H1 (cell line): Measurements from ENCODE around the gene CYGB. TPM values are rescaled to one million over a fixed set of nuclear protein-coding genes. Genes with fewer than 3 reads are reported as not detected.

Experiments used
- CTCF ChIA-PET: fragments of 300-600 bp; sonication (Branson Sonifier 250); formaldehyde crosslinking; loops from one replicate; lab custom pipeline; 2021; ENCODE audit not compliant: partially characterized antibody; lab: Charles Lee
- POLR2A ChIA-PET: fragments of 300-600 bp; sonication (Branson Sonifier 250); formaldehyde crosslinking; loops from one replicate; lab custom pipeline; 2021; ENCODE audit warnings: inconsistent platforms; ENCODE audit not compliant: partially characterized antibody; lab: Charles Lee
- DNase-seq, 2 experiments: peaks; one replicate each; pipeline versions ENCODE4 v3.0.0 to v3.0.0-alpha.2; 2010 to 2022; ENCODE audit warnings: low spot score in 2 of 2, low read depth in 1 of 2, mixed read lengths in 1 of 2
- FAIRE-seq: peaks from 2 replicates; lab custom pipeline; 2011; peaks lifted over from hg19 to GRCh38; lab: Jason Lieb, UNC
- H2AFZ ChIP-seq: 2 replicates; pipeline ENCODE4 v1.8.1; 2012; ENCODE audit warnings: low read length, inconsistent platforms
- H2AK5ac ChIP-seq: 2 replicates; pipeline ENCODE4 v1.6.1; 2013; ENCODE audit warnings: low read depth, low read length
- H2BK120ac ChIP-seq: replicated peaks from 2 replicates; pipeline ENCODE3; 2013; ENCODE audit warnings: low read depth, low read length, inconsistent platforms
- H2BK12ac ChIP-seq: 2 replicates; pipeline ENCODE4 v1.6.1; 2013; ENCODE audit warnings: low read depth, low read length
- H2BK15ac ChIP-seq: 2 replicates; pipeline ENCODE4 v1.6.1; 2013; ENCODE audit warnings: low read length
- H2BK20ac ChIP-seq: 2 replicates; pipeline ENCODE4 v1.6.1; 2013; ENCODE audit warnings: low read length
- H2BK5ac ChIP-seq: 2 replicates; pipeline ENCODE4 v1.6.1; 2013; ENCODE audit warnings: low read depth, low read length
- H3K14ac ChIP-seq: 2 replicates; pipeline ENCODE4 v1.6.1; 2013; ENCODE audit warnings: inconsistent platforms; ENCODE audit not compliant: insufficient read length
- H3K18ac ChIP-seq: 2 replicates; pipeline ENCODE4 v1.6.1; 2013; ENCODE audit warnings: low read length; ENCODE audit errors: extremely low read depth
- H3K23ac ChIP-seq: 2 replicates; pipeline ENCODE4 v1.6.1; 2013; ENCODE audit warnings: inconsistent platforms; ENCODE audit not compliant: insufficient read length
- H3K23me2 ChIP-seq: 2 replicates; pipeline ENCODE4 v1.6.1; 2013; ENCODE audit warnings: low read depth, low read length
- H3K27ac ChIP-seq: 2 replicates; pipeline ENCODE4 v1.6.1; 2011; ENCODE audit warnings: low read depth, low read length, inconsistent platforms
- H3K27me3 ChIP-seq, 4 experiments: replicated peaks in 1 of 4; 1 replicate in 1 of 4; 2 replicates in 3 of 4; pipeline versions ENCODE4 v1.6.1 to v1.8.1; 2011 to 2013; ENCODE audit warnings: low read length in 3 of 4, mild to moderate bottlenecking in 3 of 4, inconsistent platforms in 2 of 4, mixed read lengths in 2 of 4, moderate library complexity in 1 of 4; ENCODE audit not compliant: control insufficient read depth in 3 of 4, insufficient read depth in 3 of 4; ENCODE audit errors: extremely low read depth in 1 of 4
- H3K36me3 ChIP-seq, 4 experiments: 2 replicates each; pipeline versions ENCODE4 v1.6.1 to v1.8.1; 2011 to 2013; ENCODE audit warnings: mild to moderate bottlenecking in 4 of 4, low read length in 3 of 4, moderate library complexity in 2 of 4, control low read depth in 1 of 4, inconsistent platforms in 1 of 4; ENCODE audit not compliant: insufficient read depth in 4 of 4, control insufficient read depth in 2 of 4
- H3K4ac ChIP-seq: replicated peaks from 2 replicates; pipeline ENCODE3; 2013; ENCODE audit warnings: low read length, low read depth, mixed read lengths, inconsistent platforms; ENCODE audit not compliant: insufficient read length
- H3K4me1 ChIP-seq, 4 experiments: replicated peaks in 1 of 4; 1 replicate in 1 of 4; 2 replicates in 3 of 4; pipeline versions ENCODE4 v1.6.1 to v1.8.1; 2011 to 2013; ENCODE audit warnings: low read length in 3 of 4, inconsistent platforms in 2 of 4, mixed read lengths in 1 of 4; ENCODE audit not compliant: insufficient read depth in 4 of 4, control insufficient read depth in 3 of 4
- H3K4me2 ChIP-seq, 2 experiments: 2 replicates each; pipeline versions ENCODE4 v1.6.1 to v1.8.1; 2011 to 2013; ENCODE audit warnings: low read depth in 2 of 2, low read length in 2 of 2, control low read depth in 1 of 2, inconsistent platforms in 1 of 2, mild to moderate bottlenecking in 1 of 2; ENCODE audit not compliant: insufficient read depth in 1 of 2
- H3K4me3 ChIP-seq, 4 experiments: fragments of 200-600, 300-600 bp in 1 of 4; sonication (generic), shearing (Covaris generic), sonication (Bioruptor Twin) in 1 of 4; 2 replicates each; pipeline versions ENCODE4 v1.5.1 to v1.8.1; 2011 to 2016; ENCODE audit warnings: low read length in 4 of 4, low read depth in 3 of 4, control low read depth in 2 of 4, inconsistent platforms in 2 of 4, mild to moderate bottlenecking in 2 of 4, mixed read lengths in 1 of 4, moderate library complexity in 1 of 4; ENCODE audit not compliant: insufficient read depth in 2 of 4; ENCODE audit errors: extremely low read depth in 1 of 4
- H3K56ac ChIP-seq: replicated peaks from 2 replicates; pipeline ENCODE3; 2013; ENCODE audit warnings: low read depth, mild to moderate bottlenecking, mixed read lengths, low read length, inconsistent platforms; ENCODE audit not compliant: insufficient read length
- H3K79me1 ChIP-seq: 2 replicates; pipeline ENCODE4 v1.6.1; 2013; ENCODE audit warnings: low read depth, low read length, control low read depth
- H3K79me2 ChIP-seq, 2 experiments: 2 replicates each; pipeline versions ENCODE4 v1.6.1 to v1.8.1; 2012 to 2013; ENCODE audit warnings: low read length in 2 of 2, mild to moderate bottlenecking in 2 of 2, inconsistent platforms in 1 of 2; ENCODE audit not compliant: insufficient read depth in 2 of 2, control insufficient read depth in 1 of 2
- H3K9ac ChIP-seq, 4 experiments: replicated peaks in 1 of 4; 1 replicate in 1 of 4; 2 replicates in 3 of 4; pipeline versions ENCODE4 v1.6.1 to v1.8.1; 2011 to 2013; ENCODE audit warnings: low read depth in 3 of 4, low read length in 3 of 4, control low read depth in 2 of 4, mild to moderate bottlenecking in 2 of 4, moderate library complexity in 2 of 4, inconsistent platforms in 1 of 4; ENCODE audit errors: extremely low read depth in 1 of 4
- H3K9me3 ChIP-seq, 2 experiments: 2 replicates each; pipeline versions ENCODE4 v1.6.1 to v1.8.1; 2012 to 2013; ENCODE audit warnings: mild to moderate bottlenecking in 2 of 2, moderate library complexity in 2 of 2, control low read depth in 1 of 2, inconsistent platforms in 1 of 2, low read depth in 1 of 2, low read length in 1 of 2, mixed read lengths in 1 of 2; ENCODE audit not compliant: insufficient read depth in 2 of 2
- H4K20me1 ChIP-seq, 2 experiments: replicated peaks in 1 of 2; 2 replicates each; pipeline versions ENCODE3 to v1.8.1; 2011 to 2013; ENCODE audit warnings: inconsistent platforms in 2 of 2, low read length in 2 of 2, mild to moderate bottlenecking in 1 of 2; ENCODE audit not compliant: insufficient read depth in 2 of 2, control insufficient read depth in 1 of 2
- H4K5ac ChIP-seq: 2 replicates; pipeline ENCODE4 v1.6.1; 2013; ENCODE audit warnings: low read length, low read depth, mixed read lengths, inconsistent platforms; ENCODE audit not compliant: insufficient read length
- H4K8ac ChIP-seq: 2 replicates; pipeline ENCODE4 v1.8.0; 2013; ENCODE audit warnings: mild to moderate bottlenecking, moderate library complexity, low read length, inconsistent platforms; ENCODE audit not compliant: insufficient read depth; ENCODE audit errors: extremely low read depth
- H4K91ac ChIP-seq: replicated peaks from 2 replicates; pipeline ENCODE3; 2013; ENCODE audit warnings: low read length, mixed read lengths, inconsistent platforms; ENCODE audit not compliant: insufficient read length
- CEBPB ChIP-seq: IDR thresholded peaks from 2 replicates; pipeline ENCODE4 v1.6.1; 2012; ENCODE audit warnings: low read depth, low read length
- FOSL1 ChIP-seq: IDR thresholded peaks from 2 replicates; pipeline ENCODE4 v1.6.1; 2011; ENCODE audit warnings: mild to moderate bottlenecking, low read depth, low read length, moderate library complexity; ENCODE audit not compliant: insufficient read depth
- GTF2F1 ChIP-seq: IDR thresholded peaks from 2 replicates; pipeline ENCODE4 v1.6.1; 2012; ENCODE audit warnings: low read depth, low read length, improper control_type of control experiment, borderline replicate concordance
- SIN3A ChIP-seq, 2 experiments: IDR thresholded peaks in 1 of 2; conservative IDR thresholded peaks in 1 of 2; 2 replicates each; pipeline ENCODE4 v1.6.1; 2011 to 2012; ENCODE audit warnings: low read length in 2 of 2, improper control_type of control experiment in 1 of 2, low read depth in 1 of 2, mild to moderate bottlenecking in 1 of 2
- TCF12 ChIP-seq: IDR thresholded peaks from 2 replicates; pipeline ENCODE4 v1.6.1; 2011; ENCODE audit warnings: low read depth, mild to moderate bottlenecking, low read length
- TEAD4 ChIP-seq: IDR thresholded peaks from 2 replicates; pipeline ENCODE4 v1.6.1; 2012; ENCODE audit warnings: low read depth, low read length, inconsistent platforms, mixed read lengths
- YY1 ChIP-seq: IDR thresholded peaks from 2 replicates; pipeline ENCODE4 v1.6.1; 2011; ENCODE audit warnings: low read depth, mild to moderate bottlenecking, low read length
- WGBS, 2 experiments: shearing (Covaris generic) in 1 of 2; methylation state at CpG; one replicate each; pipeline versions ENCODE4 v1.1.6 to v1.1.7; 2013 to 2015; ENCODE audit warnings: low lambda C conversion rate in 2 of 2, mixed read lengths in 2 of 2, inconsistent platforms in 1 of 2, low coverage in 1 of 2, missing lambda C conversion rate in 1 of 2; ENCODE audit not compliant: insufficient replicate concordance in 2 of 2, insufficient coverage in 1 of 2, insufficient read length in 1 of 2; ENCODE audit errors: extremely low coverage in 1 of 2, missing lambda C conversion rate in 1 of 2; 5-methylcytosine and 5-hydroxymethylcytosine counted together
- polyA plus RNA-seq, 7 experiments: library from polyadenylated mRNA; depleted of rRNA in 3 of 7; stranded (reverse) in 5 of 7; unstranded in 2 of 7; fragments of >200 nt in 5 of 7; fragments of 200-250 nt in 2 of 7; gene quantifications; 1 replicate in 5 of 7; 2 replicates in 1 of 7; 4 replicates in 1 of 7; pipeline versions ENCODE4 v1.2.1 to v1.2.3, GENCODE V29; 2011 to 2013; ENCODE audit warnings: missing spikeins in 2 of 7, mixed read lengths in 2 of 7
- total RNA-seq: library from RNA; stranded (reverse); fragmentation: NEBNext Ultra II Directional; extraction: Animal tissue kit (Norgen Biotek cat#: 25700); gene quantifications from 2 replicates; pipeline ENCODE4 v1.2.1, GENCODE V29; 2021
- TF ChIP-seq, protein P1 (sequence below): IDR thresholded peaks from 2 replicates; pipeline ENCODE4 v1.6.1; 2011; ENCODE audit warnings: low read depth, mild to moderate bottlenecking, low read length; ENCODE audit not compliant: insufficient read depth
- TF ChIP-seq, protein P2 (sequence below): IDR thresholded peaks from 2 replicates; pipeline ENCODE4 v1.6.1; 2012; ENCODE audit warnings: low read length, inconsistent platforms
- TF ChIP-seq, protein P3 (sequence below): IDR thresholded peaks from 2 replicates; pipeline ENCODE4 v1.6.1; 2012; ENCODE audit warnings: inconsistent platforms

Gene CYGB
- total and polyA plus RNA-seq, 2 of the 8 experiments (the other 6 are each of a cell fraction or from before 2014, with no cell fraction given): 2.7 to 3.7 TPM

DNA sequence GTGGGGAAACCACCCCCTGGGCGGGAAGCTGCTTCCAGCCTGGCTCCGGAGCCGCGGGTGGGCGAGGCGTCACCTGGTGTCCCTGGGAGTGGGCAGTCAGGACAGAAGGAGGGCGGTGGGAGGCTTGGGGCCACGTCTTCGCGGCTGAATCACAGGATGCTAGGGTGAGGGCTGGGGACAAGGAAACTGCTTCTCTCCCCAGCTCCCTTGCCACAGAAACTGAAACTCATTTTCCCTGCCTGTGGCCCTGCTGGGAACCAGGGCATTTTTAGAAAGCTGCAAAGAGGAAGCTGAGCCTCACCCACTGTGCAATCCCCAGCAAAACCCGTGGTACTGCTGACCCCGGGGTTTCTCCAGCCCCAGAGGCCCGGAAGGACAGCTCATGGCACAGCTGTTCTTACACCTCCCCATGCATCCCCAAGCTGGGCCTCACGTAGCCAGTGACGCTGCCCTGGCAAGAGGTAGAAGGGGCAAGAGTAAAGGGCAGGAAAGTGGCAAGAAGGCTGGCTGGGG lies 44.5 kb downstream of the CYGB start:
- no peak overlapping the region; a peak in 1 of 7 replicates for H3K9ac ChIP-seq
- DNase-seq: no peak
- no peak overlapping the region for H2BK20ac ChIP-seq
- no peak overlapping the region for H4K5ac ChIP-seq
- H3K14ac ChIP-seq: no peak overlapping the region
- H4K8ac ChIP-seq: no peak overlapping the region
- no peak overlapping the region for H2BK120ac ChIP-seq
- H3K18ac ChIP-seq: 0 out of 2 replicates have a peak overlapping the region, but pooled peaks have one; percentile 19
- no peak overlapping the region for H3K56ac ChIP-seq
- FAIRE-seq: no peak
- H3K79me2 ChIP-seq: no peaks in the 10 kb centered on the region; a peak in 1 of 4 replicates
- H3K79me1 ChIP-seq: peaks cover 9% of the 10 kb centered on the region
- H4K91ac ChIP-seq: peak overlapping the region; percentile 27
- POLR2A ChIA-PET: interaction anchor here (0.7 to 1.5 kb wide), 5 partner anchors 13 to 85 kb away, joined by 3 to 6 read pairs (median 3); no protein-coding TSS in a partner anchor
- no peak overlapping the region for H3K4me3 ChIP-seq
- no peaks in the 10 kb centered on the region for H3K23me2 ChIP-seq
- 0 out of 2 replicates have a peak overlapping the region, but pooled peaks have one; percentile 17 for H2BK12ac ChIP-seq
- H3K4me1 ChIP-seq: peaks cover 8 to 27% (median 20%) of the 10 kb centered on the region in 4 experiments
- no peaks in the 10 kb centered on the region for H3K36me3 ChIP-seq
- no peaks in the 10 kb centered on the region for H3K9me3 ChIP-seq
- no peak overlapping the region for H3K4ac ChIP-seq
- peak overlapping the region in 1 of 2 experiments; percentile 41; a peak in 1 of 4 replicates for H3K4me2 ChIP-seq
- WGBS, 2 experiments: 57% methylated on average over 15 of the region's 15 CpGs; no CpG with 5 or more reads in 1 of the 2 experiments
- H2AK5ac ChIP-seq: no peak overlapping the region
- H3K27ac ChIP-seq: no peak overlapping the region
- CTCF ChIA-PET: interaction anchor here (0.8 to 20.2 kb wide), 17 partner anchors 9 to 189 kb away, joined by 3 to 446 read pairs (median 4); partner anchors contain the start of gene AANAT
- no peak overlapping the region for H2AFZ ChIP-seq
- peaks cover 7 to 19% of the 10 kb centered on the region in 2 experiments for H4K20me1 ChIP-seq
- 0 out of 2 replicates have a peak overlapping the region, but pooled peaks have one; percentile 66 for H2BK5ac ChIP-seq
- no peak overlapping the region for H3K23ac ChIP-seq
- no peaks in the 10 kb centered on the region for H3K27me3 ChIP-seq
- H2BK15ac ChIP-seq: 0 out of 2 replicates have a peak overlapping the region, but pooled peaks have one; percentile 19
- TF ChIP-seq, protein P1, sequence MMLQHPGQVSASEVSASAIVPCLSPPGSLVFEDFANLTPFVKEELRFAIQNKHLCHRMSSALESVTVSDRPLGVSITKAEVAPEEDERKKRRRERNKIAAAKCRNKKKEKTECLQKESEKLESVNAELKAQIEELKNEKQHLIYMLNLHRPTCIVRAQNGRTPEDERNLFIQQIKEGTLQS: no peak
- TF ChIP-seq GTF2F1 (no peak), CEBPB (no peak), TCF12 (no peak), YY1 (no peak), FOSL1 (no peak), SIN3A (conservative IDR thresholded peaks at IDR 0.05 in 1 of 2, IDR thresholded peaks at IDR 0.05 in 1 of 2; ENCODE audit: low read depth in 1 of 2, low read length in 2 of 2) (no peak), TEAD4 (no peak)
- TF ChIP-seq, protein P2, sequence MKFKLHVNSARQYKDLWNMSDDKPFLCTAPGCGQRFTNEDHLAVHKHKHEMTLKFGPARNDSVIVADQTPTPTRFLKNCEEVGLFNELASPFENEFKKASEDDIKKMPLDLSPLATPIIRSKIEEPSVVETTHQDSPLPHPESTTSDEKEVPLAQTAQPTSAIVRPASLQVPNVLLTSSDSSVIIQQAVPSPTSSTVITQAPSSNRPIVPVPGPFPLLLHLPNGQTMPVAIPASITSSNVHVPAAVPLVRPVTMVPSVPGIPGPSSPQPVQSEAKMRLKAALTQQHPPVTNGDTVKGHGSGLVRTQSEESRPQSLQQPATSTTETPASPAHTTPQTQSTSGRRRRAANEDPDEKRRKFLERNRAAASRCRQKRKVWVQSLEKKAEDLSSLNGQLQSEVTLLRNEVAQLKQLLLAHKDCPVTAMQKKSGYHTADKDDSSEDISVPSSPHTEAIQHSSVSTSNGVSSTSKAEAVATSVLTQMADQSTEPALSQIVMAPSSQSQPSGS: no peak
- TF ChIP-seq, protein P3, sequence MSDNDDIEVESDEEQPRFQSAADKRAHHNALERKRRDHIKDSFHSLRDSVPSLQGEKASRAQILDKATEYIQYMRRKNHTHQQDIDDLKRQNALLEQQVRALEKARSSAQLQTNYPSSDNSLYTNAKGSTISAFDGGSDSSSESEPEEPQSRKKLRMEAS: no peak
